NCI-H2227 (cell line): ENCODE data around the gene MRPL9.

Experiments used
- DNase-seq: peaks from one replicate; lab custom pipeline; 2025; ENCODE audit not compliant: unreplicated experiment; lab: John Stamatoyannopoulos, UW

MRPL9 gene

DNA sequence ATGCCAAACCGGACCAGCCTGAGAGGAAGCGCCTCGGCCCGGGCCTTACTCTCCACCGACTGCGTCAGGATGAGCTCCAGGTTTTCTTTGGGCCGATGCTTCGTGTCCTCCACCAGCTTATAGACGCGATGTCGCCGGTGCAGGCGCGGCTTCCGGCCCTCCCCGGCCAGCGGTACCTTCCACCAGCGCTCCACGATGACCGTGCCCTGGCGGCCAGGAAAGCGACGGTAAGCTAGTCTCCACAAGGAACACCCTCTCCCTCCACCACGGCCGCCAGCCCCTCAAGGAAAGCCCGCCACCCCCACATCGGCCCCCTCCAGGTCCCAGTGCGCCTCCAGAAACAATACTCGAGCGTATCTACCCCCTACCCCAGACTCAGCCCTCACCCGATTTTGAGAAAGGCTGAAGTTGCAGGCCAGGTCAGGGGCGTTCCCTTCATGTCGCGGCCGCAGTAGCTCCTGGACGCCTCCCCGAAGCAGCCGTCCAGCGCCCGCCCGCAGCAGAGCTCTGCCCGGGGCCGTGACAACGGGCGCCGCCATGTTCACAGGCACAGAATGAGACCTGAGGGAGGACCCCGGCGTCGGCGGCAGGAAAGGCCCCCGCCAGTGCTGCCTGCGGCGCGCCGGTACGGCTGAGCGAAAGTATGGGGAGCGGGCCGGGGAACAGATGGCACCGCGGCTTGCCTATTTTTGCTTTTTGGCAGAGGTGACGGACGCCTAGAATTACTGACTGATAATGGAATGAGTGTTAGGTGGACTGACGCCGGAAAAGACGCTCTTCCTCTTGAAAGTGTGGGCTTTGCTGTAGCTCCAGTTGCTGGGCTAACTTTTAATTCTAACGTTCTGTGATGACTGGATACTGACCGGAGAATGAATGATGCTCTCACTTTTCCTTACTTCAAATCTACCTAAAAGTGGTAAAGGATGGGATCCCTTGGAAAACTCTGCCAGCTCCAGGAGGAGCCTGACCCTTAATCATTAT, at the start of gene MRPL9:
MRPL9 (minus strand) TSS at position 556 of the 981 bp plus-strand sequence; CDS start at position 539, 17 bp downstream.
- peak; percentile 89 for DNase-seq

DNA sequence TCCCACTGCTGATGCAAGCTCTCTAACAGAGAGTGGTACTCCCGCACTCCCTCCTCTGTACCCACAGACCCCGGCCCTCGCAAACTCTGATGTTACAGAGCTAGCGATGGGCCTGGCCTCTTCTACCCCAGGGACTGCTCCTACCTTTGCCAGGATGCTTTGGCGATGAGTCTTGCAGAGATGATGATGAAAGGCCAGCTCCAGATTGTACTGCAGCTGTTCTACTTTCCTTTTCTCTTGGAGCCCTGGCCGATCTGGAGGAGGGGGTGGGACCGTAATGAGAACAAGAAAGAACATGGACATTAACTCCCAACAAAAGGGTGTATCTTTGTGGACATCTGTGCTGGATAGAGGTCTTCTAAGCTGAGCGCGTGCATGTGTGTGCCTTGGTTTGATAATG, 47.9 kb upstream of the MRPL9 start:
- DNase-seq, result no peak

DNA sequence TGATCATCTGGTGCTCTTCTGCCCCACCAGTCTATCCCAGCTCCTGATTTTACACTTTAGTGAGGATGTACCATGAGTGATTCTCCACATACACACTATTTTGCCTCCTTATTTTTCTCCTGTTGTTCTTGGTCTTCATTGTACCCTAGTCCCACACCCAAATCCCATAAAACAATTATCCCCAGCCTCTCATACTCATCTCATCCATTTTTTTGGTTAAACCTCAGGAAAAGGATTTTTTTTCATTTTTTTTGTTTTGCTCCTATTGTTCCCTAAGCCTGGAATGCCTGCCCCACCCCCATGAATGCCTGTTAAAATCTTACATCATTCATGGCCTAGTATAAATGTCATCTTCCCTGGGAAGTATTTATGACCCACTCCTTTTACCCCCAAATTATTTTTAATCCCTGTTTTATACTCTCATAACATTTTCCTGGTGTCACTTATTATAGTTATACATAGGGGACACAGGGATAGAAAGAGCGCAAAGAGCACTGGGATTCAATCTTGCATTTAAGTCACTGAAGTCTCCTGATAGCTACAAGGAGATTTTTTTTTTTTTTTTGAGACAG, 46.8 kb upstream of the MRPL9 start:
- no peak for DNase-seq

DNA sequence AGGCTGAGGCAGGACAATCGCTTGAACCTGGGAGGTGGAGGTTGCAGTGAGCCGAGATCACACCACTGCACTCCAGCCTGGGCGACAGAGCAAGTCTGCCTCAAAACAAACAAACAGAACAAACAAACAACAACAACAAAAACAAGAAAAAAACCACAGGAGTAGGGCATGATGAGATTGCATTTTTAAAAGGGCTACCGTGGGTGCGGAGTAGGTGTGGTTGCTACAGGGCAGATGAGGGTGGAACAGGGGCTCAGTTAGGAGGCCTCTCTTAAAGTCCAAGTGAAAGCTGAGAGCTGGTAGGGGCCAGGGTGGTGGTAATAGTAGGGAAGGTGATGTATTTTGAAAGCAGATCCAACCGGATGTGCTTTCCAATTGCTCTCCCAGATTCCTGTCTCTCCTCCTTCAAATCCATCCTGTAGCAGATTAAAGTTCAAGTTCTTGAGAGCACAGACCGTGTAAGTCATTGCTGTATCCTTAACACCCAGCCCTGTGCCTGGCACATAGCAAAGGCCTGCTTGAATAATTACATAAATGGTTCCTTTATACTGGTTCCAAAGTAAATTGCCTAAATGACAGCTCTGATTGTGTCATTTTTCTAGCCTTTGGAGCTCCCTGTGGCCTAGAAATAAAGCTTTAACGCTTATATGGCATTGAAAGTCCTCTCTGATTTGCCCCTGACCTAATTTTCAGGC, 46.1 kb upstream of the MRPL9 start:
- DNase-seq, result no peak

DNA sequence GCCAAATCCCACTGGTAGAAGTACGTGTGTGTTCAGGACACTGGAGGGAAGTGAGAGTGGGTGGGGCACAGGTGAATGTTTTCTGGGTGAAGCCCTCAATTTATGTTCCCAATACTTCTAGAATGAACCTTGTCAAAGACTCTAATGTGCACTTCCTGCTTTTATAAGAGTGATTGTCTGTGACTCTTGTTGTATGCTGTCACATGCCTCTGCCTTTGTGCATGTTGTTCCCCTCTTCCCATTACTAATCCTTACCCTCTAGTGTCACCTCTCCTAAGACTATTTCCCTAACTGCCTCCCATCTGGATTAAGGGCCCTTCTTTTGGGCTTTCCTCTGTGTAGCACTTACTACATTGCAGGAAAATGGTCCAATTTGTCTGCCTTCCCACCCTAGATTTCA, 44.5 kb upstream of the MRPL9 start:
- DNase-seq, result no peak

DNA sequence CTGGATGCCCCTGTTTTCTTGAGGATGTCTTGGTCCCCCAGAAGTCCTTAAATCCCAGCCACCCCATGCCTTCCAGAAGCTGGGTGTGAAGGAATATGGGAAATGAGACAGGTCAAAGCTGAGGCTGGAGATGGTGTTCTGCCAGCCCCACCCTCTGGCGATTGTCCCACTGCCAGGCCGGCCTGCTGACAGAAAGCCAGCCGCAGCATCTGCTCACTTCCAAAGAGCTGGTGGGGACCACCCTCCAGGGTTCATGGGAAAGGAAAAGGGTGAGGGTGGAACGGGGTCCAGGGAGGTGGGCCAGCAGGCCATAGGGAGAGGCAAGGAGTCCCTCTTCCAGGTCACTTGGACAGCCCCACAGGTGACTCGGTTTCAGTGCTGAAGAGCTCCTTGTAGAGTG, 43.8 kb upstream of the MRPL9 start:
- DNase-seq, result no peak

DNA sequence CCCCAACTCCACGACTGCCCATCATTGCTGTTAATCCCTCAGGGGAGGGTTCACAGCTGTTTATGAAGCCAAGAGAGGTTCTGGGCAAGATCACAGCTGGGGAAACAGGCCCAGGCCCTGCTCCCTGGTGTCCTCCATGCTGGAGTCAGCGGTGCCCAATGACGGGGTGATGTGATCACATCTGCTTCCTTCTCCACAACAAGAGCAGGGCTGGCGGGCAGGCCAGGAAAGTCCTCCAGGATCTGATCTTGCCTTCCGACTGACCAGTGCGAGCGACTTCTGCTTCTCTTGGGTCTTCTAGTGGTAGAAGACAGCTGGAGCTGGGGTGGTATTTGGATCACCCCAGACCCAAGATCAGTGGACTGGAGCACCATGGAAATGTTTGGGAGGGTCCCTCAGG, 42.9 kb upstream of the MRPL9 start:
- no peak for DNase-seq

DNA sequence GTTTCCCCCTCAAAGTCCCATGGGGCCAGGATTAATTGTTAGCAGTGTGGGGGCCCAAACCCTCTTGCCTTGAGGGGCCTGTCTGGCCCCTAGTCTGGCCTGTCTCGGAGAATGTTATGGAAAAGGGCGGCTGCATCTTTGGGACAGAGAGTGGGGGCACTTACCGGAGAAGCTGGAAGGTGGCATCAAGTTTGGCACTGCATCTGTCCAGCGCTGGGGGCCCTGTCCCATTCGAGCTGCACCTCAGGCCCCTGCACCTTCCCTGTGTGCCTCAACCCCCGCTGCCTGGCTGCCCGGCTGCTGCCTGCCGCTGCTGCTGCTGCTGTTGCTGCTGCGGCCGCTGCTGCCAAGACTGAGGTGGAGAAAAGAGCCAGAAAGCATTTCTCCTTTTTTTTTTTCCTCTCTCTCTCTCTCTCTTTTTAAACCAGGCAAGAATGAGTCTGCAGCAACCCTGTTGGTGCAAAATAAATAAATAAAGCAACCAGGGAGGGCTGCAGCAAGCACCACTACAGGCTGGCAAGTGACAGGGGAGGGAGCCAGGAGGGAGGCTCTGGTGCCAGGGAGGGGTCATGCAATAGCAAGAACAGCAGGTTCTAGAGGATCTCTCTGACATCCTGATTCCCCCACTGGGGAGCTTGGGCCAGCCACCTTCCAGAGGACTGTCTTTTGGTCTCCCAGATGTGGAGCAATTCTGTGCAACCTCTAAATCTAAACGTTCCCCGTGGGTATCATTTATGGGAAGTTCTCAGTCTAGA, 41.9 kb upstream of the MRPL9 start, which contains the start of gene LINGO4:
LINGO4 (minus strand) TSS at position 354 of the 755 bp plus-strand sequence. CDS start 2,715 bp downstream, outside the sequence.
- no peak for DNase-seq

DNA sequence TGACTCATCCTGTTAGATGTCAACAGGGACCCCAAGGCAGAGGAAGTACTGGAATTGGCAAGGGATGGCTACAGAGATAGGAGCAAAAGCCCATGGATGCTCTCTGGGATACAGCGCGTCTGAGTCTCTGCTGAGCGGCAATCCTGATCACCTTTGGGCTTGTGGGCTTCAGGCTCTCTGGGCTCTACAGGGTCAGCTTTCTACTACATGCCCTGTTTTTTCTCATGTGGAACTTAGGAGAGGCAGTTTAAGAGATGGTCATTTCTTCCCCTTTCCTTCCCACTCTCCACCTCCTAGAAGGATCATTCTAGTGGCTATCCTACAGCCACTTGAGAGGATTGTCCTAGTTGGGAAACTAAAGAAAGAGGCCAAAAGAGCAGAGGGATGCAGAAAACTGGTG, 40.6 kb upstream of the MRPL9 start:
- DNase-seq, result no peak

DNA sequence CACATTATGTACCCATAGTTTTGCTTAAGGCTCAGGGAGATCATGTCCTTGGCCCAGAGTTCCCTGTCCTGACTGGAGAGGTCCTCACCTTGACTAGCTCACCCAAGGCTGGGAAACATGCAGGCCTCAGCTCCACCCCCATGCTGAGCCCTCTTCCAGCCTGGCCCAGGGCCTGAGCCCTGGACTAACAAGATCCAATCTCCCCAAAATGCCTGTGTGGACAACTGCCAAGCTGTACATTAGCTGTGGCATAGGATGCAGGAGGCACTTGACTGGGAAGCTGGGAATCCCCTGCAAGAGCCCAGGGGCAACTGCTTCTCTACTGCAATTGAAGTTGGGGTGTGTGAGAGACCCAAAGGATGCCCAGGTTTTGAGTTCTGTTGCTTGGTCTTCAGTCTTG, 39.9 kb upstream of the MRPL9 start:
- no peak for DNase-seq

DNA sequence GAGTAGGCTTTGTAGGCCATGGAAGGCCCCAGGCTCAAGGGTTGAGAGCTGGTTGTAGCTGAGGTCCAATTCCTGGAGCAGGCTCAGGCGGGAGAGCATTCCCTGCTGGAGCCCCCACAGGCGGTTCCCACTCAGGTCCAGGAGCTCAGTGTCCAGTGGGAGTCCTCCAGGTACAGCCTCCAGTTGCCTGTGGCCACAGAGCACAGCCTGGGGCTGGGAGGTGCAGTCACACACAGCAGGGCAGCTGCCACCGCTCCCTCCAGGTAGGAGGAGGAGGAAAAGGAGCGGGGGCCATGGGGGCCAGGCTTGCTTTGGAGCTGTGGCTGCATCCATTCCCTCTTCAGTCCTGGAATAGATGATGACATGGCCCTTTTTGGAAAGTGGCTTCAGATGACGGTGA, 39.1 kb upstream of the MRPL9 start:
- no peak for DNase-seq

DNA sequence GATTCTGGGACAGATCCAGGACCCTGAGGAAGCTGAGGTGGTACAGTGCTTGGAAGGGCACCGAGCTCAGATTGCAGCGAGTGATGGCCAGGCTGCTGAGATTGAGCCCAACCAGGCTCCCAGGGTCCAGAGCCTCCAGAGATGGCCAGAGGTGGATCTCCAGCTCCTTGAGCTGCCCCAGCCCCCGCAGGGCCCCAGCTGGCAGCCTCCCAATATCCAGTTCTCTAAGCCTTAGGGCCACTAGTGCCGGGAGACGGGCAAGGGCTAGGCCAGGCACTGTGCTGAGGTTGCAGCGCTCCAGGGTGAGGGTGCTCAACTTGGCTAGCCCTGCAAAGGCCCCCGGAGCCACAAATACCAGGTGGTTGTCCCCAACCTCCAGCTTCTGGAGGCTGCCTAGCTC, 38.5 kb upstream of the MRPL9 start:
- DNase-seq, result no peak

DNA sequence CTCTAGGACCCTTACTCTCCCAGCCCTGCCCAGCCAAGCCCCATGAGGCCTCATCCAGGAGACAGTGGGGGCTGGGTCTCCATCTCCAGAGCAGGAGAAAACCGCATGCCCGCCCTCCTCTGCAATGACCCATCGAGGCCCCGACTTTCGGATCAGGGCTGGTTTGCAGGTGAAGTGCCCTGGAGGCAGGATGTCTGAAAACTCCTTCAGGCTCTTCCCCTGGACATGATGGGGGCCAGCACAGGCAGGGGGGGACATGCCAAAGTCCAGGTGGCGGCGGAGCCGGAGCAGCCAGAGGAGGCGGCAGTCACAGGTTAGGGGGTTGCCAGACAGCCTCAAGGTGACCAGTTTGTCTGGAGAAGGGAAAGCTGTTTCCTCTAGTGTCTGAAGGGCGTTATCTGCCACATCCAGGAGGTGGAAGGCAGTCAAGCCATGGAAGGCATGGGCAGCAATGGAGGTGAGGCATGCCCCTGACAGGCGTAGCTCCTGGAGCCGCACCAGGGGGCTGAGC, 38.1 kb upstream of the MRPL9 start:
- DNase-seq, result no peak

DNA sequence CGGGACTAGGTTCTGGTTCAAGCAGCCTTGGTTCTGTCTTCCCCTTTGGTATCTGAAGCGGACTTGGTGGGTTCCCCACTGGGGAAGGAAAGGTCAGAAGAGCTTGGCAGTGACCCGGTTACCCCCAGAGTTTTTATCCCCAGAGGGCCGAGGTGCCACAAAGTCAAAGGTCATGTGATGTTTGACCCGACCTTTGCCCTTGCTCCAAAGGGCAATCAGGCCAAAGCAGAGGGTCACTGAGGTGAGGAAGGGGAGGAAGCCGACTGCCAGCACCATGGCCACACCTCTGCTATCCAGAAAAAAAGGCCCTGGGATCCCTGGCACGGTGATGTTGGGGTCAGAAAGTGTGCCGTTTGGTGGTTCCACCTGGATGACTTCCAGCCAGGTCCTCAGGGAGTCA, 37.5 kb upstream of the MRPL9 start:
- DNase-seq, result no peak

DNA sequence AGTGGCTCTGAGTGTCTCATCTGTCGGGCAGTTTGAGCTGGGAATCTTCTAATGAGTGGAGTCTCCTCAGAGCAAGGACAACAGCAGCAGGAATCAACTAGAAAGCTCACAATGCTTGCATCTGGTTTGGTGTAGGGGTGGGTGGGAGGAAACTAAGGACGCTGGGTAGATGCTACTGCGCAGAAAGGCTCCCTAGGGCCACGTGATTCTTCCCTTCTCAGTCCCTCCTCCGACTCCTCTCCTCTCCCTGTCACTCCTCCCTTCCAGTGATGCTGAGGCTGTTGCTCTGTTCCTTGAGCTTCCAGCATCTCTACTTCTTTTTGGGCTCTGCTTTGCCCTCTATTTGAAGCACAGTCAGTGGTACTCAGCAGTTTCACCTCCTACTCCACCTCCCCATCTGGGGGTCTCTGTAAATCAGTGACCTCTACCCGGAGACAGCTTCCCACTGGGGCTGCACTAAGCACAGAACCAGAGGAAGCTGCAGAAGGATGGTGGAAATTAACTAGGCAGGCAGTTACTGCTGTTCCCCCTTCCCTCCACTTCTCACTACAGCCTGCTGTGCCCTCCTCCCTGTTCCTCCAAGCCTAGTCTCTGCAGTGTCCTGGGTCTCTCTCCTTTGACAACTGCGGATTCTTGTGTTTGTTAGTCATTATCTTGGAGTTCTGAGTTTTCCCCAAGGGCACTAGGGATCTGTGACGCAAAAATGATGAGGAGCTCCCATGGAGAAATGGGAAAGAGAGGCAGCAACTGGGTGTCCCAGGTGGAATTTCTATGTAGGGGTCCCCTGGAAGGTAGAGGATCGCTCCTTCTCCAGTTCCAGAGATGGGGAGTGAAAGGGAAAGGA, 36.1 kb upstream of the MRPL9 start:
- peak; percentile 83 for DNase-seq

DNA sequence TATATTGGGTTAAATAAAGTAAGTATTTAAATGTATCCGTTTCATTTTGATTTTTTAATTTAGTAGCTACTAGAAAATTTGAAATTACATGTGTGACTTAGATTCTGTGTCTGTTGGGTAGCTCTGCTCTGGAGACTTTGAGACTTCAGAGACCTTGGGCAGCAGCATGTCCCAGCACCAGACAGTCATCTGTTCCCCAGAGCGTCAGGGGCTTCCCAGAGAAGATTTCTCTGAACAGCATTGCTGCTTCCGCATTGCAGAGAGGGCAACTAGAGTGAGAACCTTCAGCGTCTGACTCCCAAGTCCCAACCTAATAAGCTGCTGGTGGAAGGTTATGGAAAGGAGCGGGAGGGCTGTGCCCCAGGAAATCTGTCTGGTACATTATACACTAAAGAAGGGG, 35.3 kb upstream of the MRPL9 start:
- no peak for DNase-seq

DNA sequence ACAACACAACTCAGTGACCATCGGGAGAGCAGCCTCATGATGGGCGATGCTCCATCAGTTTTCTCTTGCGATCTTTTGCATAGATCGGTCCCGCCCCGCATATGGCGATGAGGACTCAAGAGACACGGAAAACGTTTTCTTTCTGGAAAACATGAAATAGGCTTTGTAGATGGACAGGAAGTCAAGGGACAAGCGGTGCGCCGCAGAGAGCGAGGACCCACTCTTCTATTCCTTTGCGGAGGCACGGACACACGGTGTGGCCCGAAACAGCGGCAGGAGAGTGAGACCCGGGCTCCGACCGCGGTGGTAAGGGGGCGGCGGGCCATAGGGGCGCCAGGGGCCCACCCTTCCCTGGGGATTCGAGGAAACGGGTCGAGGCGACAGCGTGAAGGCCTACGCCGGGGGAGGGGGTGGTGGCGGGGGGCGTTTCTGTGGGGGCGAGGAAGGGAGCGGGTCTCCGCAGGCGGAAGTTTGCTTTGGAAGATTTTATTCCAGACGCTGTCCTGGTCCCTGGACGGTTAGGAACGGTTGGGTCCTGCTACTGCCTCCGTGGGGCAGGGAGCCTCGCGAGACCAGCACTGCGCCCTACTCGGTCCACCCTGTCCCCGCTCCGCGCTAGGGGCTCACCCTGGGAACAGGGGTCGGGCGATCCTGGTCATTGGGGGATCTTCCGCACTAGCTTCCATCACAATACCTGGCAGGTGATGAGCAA, 27.8 kb upstream of the MRPL9 start:
- peak; percentile 65 for DNase-seq

DNA sequence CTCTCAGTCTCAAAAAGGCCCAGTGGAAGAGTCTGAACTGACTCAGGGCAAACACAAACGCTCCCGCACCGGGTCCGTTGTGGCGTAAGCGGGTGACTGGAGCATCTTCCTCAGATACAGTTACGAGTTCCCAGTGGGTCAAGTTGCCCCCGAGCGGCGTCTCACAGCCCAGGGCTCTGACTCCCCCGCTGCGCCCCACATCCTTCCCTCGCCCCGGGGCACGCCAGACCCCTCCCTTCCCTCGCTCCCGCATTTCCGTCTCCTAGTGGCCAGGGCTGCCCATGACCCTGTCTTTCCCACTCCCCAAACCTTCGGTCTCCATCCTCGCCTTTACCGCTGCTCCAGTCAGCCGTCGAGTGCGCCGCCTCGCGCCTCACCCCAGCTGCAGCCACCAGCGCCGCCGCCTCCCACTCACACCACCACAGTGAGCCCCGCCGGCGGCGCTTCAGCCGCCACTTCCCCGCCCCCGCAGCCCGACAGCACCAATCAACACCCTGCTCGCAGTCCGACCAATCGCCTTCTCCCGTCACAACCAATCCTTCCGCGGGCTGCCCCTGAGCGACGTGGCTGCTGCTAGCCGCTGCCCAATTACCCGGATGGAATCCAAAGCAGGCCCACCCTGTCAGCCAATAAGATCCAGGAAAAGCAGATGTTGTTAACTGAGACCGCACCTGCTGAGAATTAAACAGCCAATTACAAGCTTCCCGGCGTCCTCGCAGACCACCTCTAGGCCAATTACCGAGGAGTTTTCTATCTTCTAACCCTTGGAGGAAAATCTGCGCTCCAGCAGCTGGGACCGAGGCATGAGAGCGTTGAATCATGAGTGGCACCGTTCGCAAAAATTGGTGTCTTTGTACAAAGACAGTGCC, 27.0 kb upstream of the MRPL9 start, which contains the start of gene TDRKH:
TDRKH (minus strand) TSS at position 430 of the 869 bp plus-strand sequence. CDS start 7,478 bp downstream, outside the sequence.
- DNase-seq, result peak; percentile 99
